ENCODE measurements around the gene DYNC2H1. TPM values are rescaled to one million over a fixed set of nuclear protein-coding genes. Genes with fewer than 3 reads are reported as not detected.

DYNC2H1 gene
- total and polyA plus RNA-seq, 4 donors: 0.77 to 3.3 (median 2.1) TPM

DNA sequence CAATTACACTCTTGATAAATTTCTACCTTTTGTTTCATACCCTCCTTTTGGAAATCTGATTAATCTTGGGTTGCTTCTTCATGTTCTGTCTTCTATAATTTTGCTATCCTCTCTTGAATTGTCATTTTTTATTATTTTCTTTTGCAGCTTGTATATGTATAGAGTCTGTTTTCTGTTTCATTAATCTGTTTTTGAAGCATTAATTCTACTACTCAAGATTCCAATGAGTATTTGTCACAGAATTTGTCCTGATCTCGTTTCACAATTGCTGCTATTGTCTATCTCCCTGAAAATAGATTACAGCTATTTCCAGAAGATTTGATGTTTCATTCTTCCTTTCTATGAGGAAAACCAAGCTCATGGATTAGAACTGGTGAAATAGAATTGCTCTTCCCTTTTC, 406.1 kb downstream of the DYNC2H1 start:
- H3K27ac ChIP-seq (ENCODE audit: low read depth in 1 of 2, low read length in 2 of 2): no peak overlapping the region
- WGBS: 62% methylated on average over 1 of the region's 1 CpG

DNA sequence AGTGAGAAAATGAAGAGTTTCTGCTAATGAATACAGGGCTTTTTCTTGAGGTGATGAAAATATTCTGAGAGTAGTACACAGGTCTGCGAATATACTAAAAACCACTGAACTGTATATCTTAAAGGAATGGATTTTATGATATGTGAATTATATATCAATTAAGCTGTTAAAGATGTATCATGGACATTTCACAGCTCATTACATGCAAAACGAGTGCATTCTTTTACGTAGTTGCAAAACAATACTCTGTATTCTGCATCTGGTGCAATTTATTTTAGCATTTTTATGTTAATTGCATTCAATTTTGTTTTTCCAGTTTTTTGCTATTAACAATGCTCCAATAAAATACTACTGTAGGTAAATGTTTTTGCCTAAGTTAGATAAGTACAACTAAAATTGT, 411.6 kb downstream of the DYNC2H1 start:
- peaks cover 0 to 2% (median 0%) of the 10 kb centered on the region in 4 donors for H3K9me3 ChIP-seq (ENCODE audit: control insufficient read depth in 4 of 4, low read length in 3 of 4)
- peaks cover 0 to 3% (median 0%) of the 10 kb centered on the region in 4 donors for H3K27me3 ChIP-seq (ENCODE audit: control insufficient read depth in 4 of 4, insufficient read depth in 4 of 4, low read length in 3 of 4)
- WGBS: 78% methylated on average over 3 of the region's 3 CpGs
- no peak overlapping the region for H3K27ac ChIP-seq (ENCODE audit: low read depth in 1 of 2, low read length in 2 of 2)
- no peak for DNase-seq (ENCODE audit: low spot score)
- no peaks in the 10 kb centered on the region for H3K36me3 ChIP-seq (ENCODE audit: control insufficient read depth in 4 of 4, insufficient read depth in 3 of 4, low read depth in 1 of 4, low read length in 3 of 4)
- H3K4me1 ChIP-seq (ENCODE audit: control insufficient read depth in 4 of 4, insufficient read depth in 4 of 4, low read length in 3 of 4): no peaks in the 10 kb centered on the region
- H3K4me3 ChIP-seq (ENCODE audit: low read depth in 1 of 3, low read length in 3 of 3): no peak overlapping the region
- no peak overlapping the region for H3K9ac ChIP-seq (ENCODE audit: low read depth in 1 of 2, low read length in 2 of 2)
- no peak for TF ChIP-seq SP1 (IDR thresholded peaks at IDR 0.05)
- no peak for TF ChIP-seq HNF4A (conservative IDR thresholded peaks at IDR 0.05)
- TF ChIP-seq TAF1 (conservative IDR thresholded peaks at IDR 0.05): no peak

More for the DNA sequence above, 406.1 kb downstream of the DYNC2H1 start:
- Histone ChIP-seq H3K4me3 (ENCODE audit: low read depth in 1 of 3, low read length in 3 of 3) (no peak overlapping the region), H3K36me3 (ENCODE audit: control insufficient read depth in 4 of 4, insufficient read depth in 3 of 4, low read depth in 1 of 4, low read length in 3 of 4) (no peaks in the 10 kb centered on the region), H3K27me3 (ENCODE audit: control insufficient read depth in 4 of 4, insufficient read depth in 4 of 4, low read length in 3 of 4) (peaks cover 0 to 2% (median 0%) of the 10 kb centered on the region in 4 donors), H3K9me3 (ENCODE audit: control insufficient read depth in 4 of 4, low read length in 3 of 4) (peaks cover 0 to 2% (median 0%) of the 10 kb centered on the region in 4 donors), H3K9ac (ENCODE audit: low read depth in 1 of 2, low read length in 2 of 2) (no peak overlapping the region), H3K4me1 (ENCODE audit: control insufficient read depth in 4 of 4, insufficient read depth in 4 of 4, low read length in 3 of 4) (no peaks in the 10 kb centered on the region)
- no peak for TF ChIP-seq EGR1 (IDR thresholded peaks at IDR 0.05; ENCODE audit: low read depth in 2 of 2)
- TF ChIP-seq, protein P1, sequence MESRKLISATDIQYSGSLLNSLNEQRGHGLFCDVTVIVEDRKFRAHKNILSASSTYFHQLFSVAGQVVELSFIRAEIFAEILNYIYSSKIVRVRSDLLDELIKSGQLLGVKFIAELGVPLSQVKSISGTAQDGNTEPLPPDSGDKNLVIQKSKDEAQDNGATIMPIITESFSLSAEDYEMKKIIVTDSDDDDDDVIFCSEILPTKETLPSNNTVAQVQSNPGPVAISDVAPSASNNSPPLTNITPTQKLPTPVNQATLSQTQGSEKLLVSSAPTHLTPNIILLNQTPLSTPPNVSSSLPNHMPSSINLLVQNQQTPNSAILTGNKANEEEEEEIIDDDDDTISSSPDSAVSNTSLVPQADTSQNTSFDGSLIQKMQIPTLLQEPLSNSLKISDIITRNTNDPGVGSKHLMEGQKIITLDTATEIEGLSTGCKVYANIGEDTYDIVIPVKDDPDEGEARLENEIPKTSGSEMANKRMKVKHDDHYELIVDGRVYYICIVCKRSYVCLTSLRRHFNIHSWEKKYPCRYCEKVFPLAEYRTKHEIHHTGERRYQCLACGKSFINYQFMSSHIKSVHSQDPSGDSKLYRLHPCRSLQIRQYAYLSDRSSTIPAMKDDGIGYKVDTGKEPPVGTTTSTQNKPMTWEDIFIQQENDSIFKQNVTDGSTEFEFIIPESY (IDR thresholded peaks at IDR 0.05): no peak
- no peak for TF ChIP-seq HNF4G (IDR thresholded peaks at IDR 0.05)
- TF ChIP-seq, protein P2, sequence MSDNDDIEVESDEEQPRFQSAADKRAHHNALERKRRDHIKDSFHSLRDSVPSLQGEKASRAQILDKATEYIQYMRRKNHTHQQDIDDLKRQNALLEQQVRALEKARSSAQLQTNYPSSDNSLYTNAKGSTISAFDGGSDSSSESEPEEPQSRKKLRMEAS (IDR thresholded peaks at IDR 0.05): no peak
- TF ChIP-seq, protein P3, sequence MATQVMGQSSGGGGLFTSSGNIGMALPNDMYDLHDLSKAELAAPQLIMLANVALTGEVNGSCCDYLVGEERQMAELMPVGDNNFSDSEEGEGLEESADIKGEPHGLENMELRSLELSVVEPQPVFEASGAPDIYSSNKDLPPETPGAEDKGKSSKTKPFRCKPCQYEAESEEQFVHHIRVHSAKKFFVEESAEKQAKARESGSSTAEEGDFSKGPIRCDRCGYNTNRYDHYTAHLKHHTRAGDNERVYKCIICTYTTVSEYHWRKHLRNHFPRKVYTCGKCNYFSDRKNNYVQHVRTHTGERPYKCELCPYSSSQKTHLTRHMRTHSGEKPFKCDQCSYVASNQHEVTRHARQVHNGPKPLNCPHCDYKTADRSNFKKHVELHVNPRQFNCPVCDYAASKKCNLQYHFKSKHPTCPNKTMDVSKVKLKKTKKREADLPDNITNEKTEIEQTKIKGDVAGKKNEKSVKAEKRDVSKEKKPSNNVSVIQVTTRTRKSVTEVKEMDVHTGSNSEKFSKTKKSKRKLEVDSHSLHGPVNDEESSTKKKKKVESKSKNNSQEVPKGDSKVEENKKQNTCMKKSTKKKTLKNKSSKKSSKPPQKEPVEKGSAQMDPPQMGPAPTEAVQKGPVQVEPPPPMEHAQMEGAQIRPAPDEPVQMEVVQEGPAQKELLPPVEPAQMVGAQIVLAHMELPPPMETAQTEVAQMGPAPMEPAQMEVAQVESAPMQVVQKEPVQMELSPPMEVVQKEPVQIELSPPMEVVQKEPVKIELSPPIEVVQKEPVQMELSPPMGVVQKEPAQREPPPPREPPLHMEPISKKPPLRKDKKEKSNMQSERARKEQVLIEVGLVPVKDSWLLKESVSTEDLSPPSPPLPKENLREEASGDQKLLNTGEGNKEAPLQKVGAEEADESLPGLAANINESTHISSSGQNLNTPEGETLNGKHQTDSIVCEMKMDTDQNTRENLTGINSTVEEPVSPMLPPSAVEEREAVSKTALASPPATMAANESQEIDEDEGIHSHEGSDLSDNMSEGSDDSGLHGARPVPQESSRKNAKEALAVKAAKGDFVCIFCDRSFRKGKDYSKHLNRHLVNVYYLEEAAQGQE (IDR thresholded peaks at IDR 0.05): no peak
- TF ChIP-seq JUND (IDR thresholded peaks at IDR 0.05): no peak
- TF ChIP-seq RAD21 (IDR thresholded peaks at IDR 0.05): no peak
- TF ChIP-seq, protein P4, sequence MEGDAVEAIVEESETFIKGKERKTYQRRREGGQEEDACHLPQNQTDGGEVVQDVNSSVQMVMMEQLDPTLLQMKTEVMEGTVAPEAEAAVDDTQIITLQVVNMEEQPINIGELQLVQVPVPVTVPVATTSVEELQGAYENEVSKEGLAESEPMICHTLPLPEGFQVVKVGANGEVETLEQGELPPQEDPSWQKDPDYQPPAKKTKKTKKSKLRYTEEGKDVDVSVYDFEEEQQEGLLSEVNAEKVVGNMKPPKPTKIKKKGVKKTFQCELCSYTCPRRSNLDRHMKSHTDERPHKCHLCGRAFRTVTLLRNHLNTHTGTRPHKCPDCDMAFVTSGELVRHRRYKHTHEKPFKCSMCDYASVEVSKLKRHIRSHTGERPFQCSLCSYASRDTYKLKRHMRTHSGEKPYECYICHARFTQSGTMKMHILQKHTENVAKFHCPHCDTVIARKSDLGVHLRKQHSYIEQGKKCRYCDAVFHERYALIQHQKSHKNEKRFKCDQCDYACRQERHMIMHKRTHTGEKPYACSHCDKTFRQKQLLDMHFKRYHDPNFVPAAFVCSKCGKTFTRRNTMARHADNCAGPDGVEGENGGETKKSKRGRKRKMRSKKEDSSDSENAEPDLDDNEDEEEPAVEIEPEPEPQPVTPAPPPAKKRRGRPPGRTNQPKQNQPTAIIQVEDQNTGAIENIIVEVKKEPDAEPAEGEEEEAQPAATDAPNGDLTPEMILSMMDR (IDR thresholded peaks at IDR 0.05; ENCODE audit: low read depth, low read length, missing input control): no peak
- DNase-seq (ENCODE audit: low spot score): no peak

Data from liver (tissue), 9 donors.